LNCAP (cell line): ENCODE measurements around the gene STPG2.

ENCODE experiments used
- CTCF ChIP-seq: fragments of 450-650 bp; IDR thresholded peaks from 2 replicates; pipeline ENCODE4 v1.5.1; 2017; ENCODE audit warnings: mild to moderate bottlenecking

Gene STPG2

GRCh38 chr4:98143001-98143899 is at the start of gene STPG2:
TSS of gene STPG2 (minus strand) at chr4:98143476.
- TF ChIP-seq CTCF: peak; percentile 59

- no peak for TF ChIP-seq CTCF
Measured at GRCh38 chr4:98185279-98185678, 42.0 kb upstream of the STPG2 start.

- TF ChIP-seq CTCF: no peak
Measured at GRCh38 chr4:98181809-98182208, 38.5 kb upstream of the STPG2 start.

- no peak for TF ChIP-seq CTCF
Measured at GRCh38 chr4:98179951-98180350, 36.7 kb upstream of the STPG2 start.

GRCh38 chr4:98176531-98176930 is 33.3 kb upstream of the STPG2 start:
- no peak for TF ChIP-seq CTCF

- no peak for TF ChIP-seq CTCF
Measured at GRCh38 chr4:98170035-98170434, 26.8 kb upstream of the STPG2 start.

- TF ChIP-seq CTCF: no peak
Measured at GRCh38 chr4:98166731-98167041, 23.4 kb upstream of the STPG2 start.
